Stimulated activated CD4-positive, alpha-beta T cell treated with anti-CD3 and anti-CD28 coated beads, Interleukin-1b, Interleukin-23, amount 100 ng/mL, for 24 hours (primary cell): Measurements from ENCODE around the gene HCN2.

ENCODE experiments used
- DNase-seq, 4 experiments: peaks; one replicate each; pipeline ENCODE4 v3.0.0-alpha.2; 2020; ENCODE audit warnings: low read depth in 4 of 4, low spot score in 1 of 4

Gene HCN2

DNA sequence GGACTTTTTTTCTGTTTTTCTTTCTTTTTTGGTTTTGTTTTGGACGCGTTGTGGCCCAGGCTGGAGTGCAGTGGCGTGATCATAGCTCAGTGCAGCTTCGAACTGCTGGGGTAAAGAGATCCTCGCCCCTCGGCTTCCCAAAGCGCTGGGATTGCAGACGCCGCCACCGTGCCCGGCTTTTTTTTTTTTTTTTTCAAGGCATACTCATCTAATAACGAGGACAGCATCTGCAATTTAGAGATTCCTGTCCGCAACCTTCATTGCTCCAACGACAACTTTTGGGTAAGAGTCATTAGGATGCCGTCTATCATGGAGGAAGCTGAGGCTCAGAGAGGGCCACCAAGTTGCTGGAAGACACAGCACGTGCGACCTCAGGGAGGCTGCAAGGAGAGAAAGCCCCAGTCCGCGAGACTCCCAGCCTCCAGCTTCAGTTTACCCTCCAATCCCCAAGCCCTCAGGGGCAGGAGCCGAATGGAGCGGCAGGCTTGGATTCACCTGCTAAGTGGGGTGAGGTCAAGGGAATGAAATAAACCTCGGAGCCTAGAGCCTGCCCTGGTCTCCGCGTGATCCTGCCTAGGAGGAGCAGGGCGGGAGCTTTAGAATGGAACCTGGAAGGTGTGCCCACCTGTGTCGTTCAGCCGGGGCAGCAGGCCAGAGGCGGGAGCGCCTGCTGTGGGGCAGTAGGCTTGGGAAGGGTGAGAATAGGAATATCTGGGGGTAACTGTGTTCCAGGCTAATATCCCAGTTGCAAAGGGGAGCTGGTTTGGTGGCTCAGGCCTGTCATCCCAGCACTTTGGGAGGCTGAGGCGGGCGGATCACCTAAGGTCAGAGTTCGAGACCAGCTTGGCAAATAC is 44.3 kb downstream of the HCN2 start:
- no peak for DNase-seq

DNA sequence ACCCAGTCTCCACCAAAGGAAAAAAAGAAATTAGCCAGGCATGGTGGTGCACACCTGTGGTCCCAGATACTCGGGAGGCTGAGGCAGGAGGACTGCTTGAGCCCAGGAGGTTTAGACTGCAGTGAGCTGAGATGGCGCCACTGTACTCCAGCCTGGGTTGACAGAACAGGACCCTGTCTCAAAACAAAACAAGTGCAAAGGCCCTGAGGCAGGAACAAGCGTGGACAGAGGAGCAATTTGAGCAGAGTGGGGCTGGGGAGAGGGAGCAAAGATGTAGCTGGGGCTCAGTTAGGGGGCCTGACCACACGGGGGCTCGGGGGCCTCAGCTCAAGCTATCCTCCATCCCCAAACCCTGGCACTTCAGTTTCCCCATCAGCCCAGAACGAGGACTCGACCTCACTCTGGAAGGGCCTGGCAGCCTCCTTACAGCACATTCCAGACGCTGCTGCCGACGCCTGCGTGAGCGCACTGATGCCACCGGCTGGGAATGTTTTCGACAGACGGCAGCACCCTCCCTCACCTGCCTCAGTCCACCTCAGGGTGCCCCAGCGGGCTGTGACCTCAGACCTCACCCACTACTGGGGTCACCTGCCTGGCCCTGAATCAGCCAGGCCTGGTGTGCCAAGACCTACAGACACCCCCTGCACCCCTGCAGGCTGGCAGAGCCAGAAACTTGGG is 45.4 kb downstream of the HCN2 start:
- DNase-seq: no peak

DNA sequence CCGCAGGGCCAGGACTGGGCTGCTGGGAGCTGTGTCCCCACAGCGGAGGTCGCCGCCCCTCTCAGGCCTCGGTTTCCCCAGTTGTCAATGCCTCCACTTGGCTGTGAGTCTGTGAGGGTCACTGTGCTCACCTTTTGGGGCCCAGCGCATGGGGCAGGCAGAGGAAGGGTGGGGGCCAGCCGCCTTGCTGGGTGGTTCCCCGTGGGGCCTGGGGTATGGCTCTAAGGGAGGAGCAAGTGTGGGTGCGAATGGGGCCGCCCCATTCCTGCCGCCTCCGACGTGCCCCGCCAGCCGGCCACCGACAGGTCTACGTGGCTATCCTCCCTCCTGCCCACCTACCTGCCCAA is 49.2 kb downstream of the HCN2 start:
- no peak for DNase-seq

DNA sequence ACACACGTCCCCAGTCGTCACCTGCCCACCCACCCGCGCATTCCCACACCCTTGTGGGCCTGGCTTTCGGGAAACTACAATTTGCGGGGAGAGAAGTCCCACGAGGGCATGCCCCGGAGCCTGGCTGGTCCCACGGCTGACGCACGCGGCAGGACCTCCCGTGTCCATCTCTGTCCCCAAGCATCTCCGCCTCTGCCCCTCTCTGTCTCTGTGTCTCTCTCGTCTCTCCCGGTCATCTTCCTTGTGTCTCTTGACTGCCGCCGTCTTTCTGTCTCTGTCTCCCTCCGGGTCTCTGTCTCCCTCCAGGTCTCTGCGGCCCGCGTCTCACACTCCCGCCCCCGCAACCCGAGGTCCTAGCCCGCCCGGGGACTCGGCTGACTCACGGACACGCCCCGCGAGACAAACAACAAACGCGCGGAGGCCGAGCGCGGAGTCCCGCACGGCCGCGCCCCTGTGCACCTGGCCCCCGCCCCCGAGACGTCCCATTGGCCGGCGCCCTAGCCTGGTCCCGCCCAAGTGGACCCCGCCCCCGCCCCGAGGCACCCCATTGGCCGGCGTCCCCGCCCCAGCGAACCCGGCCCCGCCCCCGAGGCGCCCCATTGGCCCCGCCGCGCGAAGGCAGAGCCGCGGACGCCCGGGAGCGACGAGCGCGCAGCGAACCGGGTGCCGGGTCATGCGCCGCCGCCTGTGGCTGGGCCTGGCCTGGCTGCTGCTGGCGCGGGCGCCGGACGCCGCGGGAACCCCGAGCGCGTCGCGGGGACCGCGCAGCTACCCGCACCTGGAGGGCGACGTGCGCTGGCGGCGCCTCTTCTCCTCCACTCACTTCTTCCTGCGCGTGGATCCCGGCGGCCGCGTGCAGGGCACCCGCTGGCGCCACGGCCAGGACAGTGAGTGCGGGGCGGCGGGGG is 49.8 kb downstream of the HCN2 start, which contains the start of gene FGF22:
FGF22 (plus strand) TSS at position 627 of the 908 bp plus-strand sequence; CDS start at position 674, 47 bp downstream.
- peak; percentile 89 to 94 (median 94) for DNase-seq

DNA sequence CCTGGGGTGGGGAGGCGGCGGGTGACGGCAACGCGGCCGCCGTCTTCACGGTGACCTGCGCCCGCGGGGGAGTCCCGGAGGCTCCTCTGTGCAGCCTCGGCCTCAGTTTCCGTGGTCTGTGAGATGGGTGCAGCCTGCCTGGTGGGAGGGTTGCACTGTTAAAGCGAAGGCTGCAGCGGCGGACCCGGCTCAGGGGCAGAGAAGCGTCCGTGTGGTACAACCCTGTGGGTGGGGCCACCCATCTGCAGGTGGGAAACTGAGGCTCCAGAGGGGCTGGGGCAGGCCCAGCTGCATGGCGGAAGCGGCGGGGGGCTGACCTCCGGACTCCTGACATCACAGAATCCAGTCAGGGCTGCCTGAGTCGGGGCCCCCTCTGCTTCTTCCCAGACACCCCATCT is 50.5 kb downstream of the HCN2 start:
- no peak for DNase-seq

DNA sequence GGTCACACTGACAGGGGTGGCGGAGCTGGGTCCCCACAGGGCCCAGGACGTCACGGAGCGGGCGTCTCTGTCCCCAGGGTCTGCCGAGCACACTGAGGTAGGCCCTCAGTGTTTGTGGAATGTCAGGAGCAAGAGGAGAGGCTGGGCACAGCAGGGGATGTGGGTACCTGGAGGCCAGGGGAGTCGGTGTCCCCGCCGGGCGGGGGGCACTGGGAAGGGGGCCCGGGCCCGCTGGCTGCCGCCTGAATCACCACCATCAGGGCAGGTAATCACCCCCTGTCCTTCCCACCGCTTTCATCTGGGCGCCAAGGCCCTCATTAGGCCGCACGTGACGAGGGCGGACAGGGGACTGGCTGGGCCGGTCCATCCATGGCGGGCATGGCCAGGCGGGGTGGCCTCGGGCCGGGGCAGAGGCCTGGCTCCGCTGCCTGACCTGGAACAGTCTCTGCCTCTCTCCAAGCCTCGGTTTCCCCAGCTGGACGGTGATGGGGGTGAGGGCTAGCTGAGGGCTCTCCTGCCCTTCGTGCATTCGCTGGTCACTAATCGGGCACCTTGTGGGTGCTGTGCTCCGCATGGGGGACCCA is 51.0 kb downstream of the HCN2 start:
- no peak for DNase-seq

DNA sequence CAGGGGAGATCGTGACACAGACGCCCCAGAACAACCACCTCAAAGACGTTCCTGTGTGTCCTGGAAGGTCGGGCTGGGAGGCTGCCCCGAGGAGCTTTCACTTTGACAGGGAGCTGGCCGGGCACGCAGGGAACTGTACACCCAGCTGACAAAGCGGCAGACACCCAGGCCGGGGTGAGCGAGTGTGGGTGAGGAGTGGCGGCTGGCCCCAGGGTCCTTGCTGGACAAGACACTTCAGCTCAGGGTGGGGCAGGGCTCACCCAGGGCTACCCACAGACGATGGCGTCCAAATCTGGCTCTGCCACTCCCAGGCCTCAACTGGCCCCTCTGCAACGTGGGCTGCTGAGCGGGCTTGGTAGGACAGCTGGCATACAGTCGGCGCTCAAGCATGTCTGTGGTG is 52.0 kb downstream of the HCN2 start:
- DNase-seq: no peak

DNA sequence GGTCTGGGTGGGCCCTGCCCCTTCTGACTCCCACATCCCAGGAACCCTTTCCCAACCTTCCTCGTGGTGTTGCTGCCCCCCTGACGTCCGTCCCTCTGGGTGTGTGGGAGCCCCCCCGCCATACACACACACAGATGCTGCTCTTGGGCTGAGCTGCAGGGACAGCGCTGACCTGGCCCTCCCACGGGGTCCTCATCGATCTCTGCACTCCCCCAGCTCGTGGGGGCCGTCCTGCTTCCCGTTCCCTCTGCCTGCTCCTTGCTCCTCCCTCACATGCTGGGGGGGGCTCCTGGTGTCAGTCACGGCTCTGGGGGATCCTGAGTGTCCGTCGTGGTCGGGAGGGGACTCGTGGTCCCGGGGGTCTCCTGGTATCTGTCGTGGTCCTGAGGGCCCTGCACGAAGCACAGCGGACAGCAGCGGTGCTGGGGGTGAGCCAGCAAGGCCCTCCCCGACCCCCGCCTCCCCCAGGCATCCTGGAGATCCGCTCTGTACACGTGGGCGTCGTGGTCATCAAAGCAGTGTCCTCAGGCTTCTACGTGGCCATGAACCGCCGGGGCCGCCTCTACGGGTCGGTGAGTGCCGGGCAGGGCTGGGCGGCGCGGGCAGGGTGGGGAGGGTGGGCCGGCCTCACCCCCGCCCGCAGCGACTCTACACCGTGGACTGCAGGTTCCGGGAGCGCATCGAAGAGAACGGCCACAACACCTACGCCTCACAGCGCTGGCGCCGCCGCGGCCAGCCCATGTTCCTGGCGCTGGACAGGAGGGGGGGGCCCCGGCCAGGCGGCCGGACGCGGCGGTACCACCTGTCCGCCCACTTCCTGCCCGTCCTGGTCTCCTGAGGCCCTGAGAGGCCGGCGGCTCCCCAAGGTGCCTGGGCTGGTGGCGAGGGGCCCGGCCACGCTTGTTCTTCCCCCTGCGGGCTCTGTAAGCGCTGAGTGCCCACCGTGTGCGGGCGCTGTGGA is 53.4 kb downstream of the HCN2 start:
- DNase-seq: no peak

DNA sequence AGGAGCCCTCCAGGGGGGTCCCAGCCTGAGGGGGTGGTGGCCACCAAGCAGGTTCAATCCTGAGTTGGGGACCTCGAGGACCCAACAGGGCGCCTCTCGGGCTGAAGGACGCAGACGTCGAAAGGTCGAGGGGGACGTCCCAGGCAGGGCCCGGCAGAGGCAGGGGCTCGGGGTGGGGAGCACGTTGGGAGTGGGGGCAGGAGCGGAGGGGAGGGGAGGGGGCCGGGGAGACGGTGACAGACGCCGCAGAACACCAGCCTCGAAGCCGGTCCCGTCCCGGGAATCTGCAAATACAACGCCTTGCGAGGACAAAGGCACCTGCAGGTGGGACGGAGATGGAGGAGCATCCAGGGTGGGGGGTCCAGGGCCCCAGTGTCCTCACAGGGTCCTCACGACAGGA is 54.1 kb downstream of the HCN2 start:
- DNase-seq: no peak

DNA sequence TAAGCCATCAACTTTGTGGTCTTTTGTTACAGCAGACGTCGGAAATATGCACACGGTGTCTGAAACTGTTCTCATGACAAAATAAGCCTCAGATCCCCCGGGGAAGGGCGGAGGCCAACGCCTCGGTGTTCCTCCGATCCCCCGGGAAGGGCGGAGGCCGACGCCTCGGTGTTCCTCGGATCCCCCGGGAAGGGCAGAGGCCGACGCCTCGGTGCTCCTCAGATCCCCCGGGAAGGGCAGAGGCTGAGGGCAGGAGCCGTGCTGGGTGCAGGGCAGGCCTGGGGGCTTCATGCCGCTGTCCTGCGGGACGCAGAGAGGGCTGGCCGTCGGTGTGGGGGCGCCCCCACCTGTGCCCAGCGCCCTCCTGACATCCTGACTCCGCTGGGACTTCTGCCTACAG is 54.7 kb downstream of the HCN2 start:
- no peak for DNase-seq

DNA sequence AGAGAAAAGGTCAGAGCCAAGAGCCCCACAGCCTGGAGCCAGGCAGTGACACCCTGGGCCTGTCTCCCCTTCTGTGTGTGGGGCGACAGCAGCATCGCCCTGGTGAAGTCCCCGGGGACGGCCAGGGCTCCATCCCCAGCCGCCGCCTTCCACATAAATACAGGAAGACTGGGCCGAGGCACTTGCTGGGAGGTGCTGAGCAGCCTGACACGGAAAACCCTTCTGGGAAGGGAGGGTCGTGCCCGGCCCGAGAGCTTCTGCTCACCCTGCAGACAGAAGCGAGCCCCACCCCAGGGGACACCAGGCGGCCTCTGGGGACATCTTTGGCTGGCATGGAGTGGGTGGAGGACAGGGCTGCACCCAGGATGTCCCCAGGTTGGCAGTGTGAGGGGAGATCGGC is 55.1 kb downstream of the HCN2 start:
- no peak for DNase-seq

DNA sequence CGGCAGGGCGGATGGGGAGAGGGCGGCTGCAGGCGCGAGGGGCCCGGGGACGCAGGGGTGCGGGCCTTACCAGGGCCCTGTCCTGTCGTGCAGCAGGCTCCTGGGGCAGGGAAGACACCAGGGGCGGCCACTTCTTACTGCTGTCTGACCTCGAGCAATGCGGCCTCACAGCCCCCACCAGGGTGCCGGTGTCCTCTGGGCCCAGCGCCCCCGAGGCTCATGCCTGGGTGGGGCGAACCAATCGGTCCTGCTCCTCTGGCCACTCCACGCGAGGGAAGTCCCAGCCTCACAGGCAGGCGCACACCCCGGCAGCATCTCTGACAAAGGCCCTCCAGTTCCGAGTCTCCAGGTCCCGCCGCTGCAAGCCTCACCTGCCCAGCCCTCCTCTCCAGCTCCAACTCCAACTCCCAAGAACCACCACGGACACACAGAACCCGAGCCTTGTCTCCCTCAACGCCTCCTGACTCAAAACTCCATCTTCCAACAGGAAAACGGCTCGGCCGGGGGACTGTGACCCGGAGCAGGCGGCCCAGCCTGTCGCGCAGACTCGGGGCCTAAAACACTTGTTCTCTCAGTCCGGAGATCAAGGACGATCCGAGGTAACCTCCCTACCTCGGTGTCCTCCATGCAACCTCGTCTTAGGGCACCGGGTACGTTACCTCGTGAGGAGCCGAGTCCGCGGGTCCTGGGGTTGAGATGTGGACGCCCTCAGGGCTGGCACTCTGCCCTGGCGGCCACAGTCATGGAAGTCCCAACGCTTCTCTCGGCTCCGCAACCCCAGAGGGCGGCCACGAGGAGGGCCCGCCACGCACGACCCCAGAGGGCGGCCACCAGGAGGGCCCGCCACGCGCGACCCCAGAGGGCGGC is 56.5 kb downstream of the HCN2 start:
- DNase-seq: no peak

DNA sequence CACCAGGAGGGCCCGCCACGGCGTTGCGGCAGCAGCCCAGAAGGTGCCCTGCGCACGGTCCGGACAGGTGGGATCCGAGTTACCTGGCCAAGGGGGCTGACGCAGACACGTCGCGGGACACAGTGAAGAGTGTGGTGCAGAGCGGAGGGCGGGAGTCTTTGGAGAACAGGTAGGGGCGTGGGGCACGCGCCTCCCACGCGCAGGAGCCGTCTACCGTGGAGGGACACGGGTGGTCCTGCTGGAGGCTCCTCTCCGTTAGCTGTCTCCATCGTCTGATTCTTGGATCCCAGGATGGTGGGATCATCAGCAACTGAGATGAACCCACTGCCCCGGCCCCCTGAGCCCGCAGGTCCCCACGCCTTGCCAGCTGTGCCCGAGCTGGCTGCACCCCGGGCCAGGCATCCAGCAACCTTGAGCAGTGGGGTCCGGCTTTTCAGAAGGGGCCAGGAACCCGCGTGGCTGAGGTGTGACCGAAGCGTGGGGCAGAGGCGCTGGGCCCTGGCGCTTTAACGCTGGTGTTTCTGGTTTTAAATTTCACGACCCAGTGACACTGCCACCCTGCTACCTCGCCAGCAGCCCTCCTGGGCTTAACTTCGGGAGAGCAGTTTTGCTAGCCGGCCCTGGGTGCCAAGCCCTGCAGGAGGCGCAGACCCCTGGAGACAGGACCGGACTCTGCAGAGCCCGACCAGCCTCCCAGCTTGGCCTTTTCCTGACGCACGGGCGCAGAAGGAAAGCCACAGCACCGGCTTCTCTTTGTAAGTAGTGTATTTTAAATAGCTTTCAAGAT is 57.3 kb downstream of the HCN2 start:
- no peak for DNase-seq

DNA sequence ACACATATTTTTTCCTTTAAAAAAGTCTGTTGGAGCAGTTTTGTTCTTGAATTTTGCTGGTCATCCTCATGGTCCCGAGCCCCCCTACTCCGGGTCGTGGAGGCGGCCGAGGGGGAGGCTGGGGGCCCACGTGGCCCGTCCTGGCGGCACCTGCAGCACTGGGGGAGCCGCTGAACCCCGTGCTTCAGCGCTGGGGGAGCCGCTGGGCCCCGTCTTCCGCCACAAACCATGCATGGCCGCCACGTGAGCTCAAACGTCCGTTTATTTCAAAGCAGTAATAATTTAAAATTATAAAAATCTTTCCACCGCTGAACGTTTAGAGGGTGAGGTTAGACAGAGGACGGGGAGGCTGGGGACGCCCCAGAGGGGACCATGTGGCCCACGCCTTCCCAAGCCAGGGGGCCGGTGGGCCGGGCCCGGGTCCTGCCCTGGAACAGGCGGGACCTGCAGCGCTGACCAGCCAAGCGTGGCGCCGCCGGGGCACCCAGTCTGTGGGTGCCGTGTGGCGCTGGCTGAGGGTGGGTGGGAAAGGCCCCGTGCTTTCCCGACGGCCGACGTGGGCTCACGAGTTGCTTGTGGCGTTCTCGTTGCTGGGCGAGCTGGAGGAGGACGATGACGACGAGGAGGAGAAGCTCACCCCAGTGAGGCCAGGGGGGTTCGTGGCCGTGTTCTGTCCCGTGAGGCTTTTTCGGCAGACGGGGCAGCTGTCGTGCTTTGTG is 58.0 kb downstream of the HCN2 start:
- no peak for DNase-seq

DNA sequence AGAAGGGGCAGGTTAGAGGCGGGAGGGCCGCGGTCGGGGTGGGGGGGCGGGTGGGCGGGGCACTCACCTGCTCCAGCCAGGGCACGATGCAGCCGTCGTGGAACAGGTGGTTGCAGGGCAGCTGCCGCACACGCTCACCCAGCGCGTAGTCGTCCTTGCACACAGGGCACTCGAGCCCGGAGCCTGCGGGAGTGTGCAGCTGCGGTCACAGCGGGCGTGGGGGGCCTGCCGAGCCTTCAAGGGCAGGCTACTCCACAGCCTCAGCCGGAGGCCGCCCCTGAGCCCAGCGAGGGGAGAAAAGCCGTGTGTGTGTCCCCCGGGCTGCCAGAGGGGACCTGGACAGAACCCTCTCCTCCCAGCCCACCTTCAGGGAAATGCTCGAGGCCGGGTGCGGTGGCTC is 58.6 kb downstream of the HCN2 start:
- DNase-seq: no peak

DNA sequence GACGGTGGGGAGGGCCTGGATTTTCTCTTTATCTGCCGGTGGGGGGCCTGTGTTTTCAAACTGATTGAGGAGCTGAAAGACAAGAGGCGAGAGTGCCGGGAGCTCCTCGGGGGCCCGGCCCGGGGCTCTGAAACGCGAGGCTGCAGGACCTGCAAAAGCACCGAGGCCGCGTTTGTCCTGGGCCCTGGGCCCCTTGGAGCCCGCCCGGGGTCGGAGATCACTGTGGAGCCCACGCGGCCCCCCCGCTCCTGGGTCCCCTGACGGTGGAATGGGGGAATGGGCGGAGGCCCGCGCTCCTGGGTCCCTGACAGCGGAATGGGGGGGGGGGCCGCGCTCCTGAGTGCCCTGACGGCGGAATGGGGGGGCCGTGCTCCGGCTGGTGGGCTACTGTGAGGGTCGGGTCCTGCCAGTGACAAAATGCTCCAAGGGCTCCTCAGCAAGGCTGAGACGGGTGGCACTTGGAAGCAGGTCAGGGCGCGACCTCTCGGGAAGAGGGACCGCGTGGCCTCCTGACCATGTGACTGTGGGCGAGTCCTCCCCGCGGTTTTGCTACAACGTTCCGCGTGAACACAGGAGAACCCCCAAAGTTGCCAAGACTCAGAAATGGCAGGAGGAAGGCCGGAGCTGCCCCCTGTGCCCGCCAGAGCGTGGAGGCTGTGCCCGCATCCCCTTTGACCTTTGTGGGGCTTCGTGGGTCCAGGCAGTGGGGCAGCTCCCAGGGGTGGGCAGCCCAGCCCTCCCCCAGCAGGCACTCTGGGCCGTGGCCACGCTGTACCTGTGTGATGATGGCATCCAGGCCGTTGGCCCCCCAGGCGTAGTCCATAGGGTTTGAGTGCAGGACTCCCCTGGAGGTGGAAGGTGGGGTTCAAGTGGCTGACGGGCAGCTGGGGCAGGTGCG is 59.5 kb downstream of the HCN2 start:
- DNase-seq: no peak

DNA sequence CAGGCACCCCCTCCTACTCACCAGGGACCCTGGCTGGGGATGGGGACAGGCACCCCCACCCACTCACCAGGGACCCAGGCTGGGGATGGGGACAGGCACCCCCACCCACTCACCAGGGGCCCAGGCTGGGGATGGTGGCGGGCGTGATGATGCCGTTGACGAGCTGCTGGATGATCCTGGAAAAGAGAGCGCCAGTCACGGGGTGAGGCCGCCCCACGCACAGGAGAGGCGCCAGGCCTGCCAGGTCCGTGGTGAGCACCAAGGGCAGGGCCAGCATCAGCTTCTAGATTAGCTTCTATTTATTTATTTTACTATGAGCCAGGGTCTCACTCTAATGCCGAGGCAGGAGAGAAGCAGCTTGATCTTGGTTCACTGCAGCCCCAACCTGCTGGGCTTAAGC is 60.4 kb downstream of the HCN2 start:
- DNase-seq: no peak
